GM23338 (cell line): Measurements from ENCODE around the gene ST8SIA4. TPM values are rescaled to one million over a fixed set of nuclear protein-coding genes. Genes with fewer than 3 reads are reported as not detected.
A peak's percentile ranks its signal among the peaks of the same experiment; 100 is the strongest.

Experiments used
- ATAC-seq: fragments of 200-7000 bp; cut with Tn5 transposase; 3 replicates; pipeline ENCODE4 v1.9.1; 2020
- DNase-seq: peaks from one replicate; pipeline ENCODE4 v3.0.0-alpha.2; 2015; ENCODE audit warnings: low spot score
- H2AFZ ChIP-seq: fragments of 200-600 bp; sonication (generic); 2 replicates; pipeline ENCODE4 v1.8.0; 2016; ENCODE audit warnings: antibody characterized with exemption, mild to moderate bottlenecking, moderate library complexity
- H3F3A ChIP-seq: fragments of 200-600 bp; sonication (generic); replicated peaks from 2 replicates; pipeline ENCODE4 v1.8.0; 2017; ENCODE audit warnings: antibody characterized with exemption, mixed run types, low read depth
- H3K27ac ChIP-seq: fragments of 200-600 bp; sonication (generic); 2 replicates; pipeline ENCODE4 v1.6.1; 2016; ENCODE audit warnings: low read depth
- H3K27me3 ChIP-seq: fragments of 200-600 bp; sonication (generic); 2 replicates; pipeline ENCODE4 v1.8.0; 2016; ENCODE audit warnings: mild to moderate bottlenecking, mixed run types, moderate library complexity; ENCODE audit not compliant: insufficient read depth
- H3K36me3 ChIP-seq: fragments of 200-600 bp; sonication (generic); 2 replicates; pipeline ENCODE4 v1.8.0; 2016; ENCODE audit warnings: mild to moderate bottlenecking; ENCODE audit not compliant: insufficient read depth
- H3K4me1 ChIP-seq: fragments of 200-600 bp; sonication (generic); 2 replicates; pipeline ENCODE4 v1.8.0; 2016; ENCODE audit warnings: mild to moderate bottlenecking, moderate library complexity; ENCODE audit not compliant: insufficient read depth
- H3K4me2 ChIP-seq: fragments of 200-600 bp; sonication (generic); 2 replicates; pipeline ENCODE4 v1.7.1; 2017; ENCODE audit warnings: mixed run types
- H3K4me3 ChIP-seq: fragments of 200-600 bp; sonication (generic); 2 replicates; pipeline ENCODE4 v1.6.1; 2016; ENCODE audit warnings: mixed run types
- H3K79me2 ChIP-seq: fragments of 200-600 bp; sonication (generic); replicated peaks from 2 replicates; pipeline ENCODE4 v1.8.0; 2017; ENCODE audit warnings: mild to moderate bottlenecking; ENCODE audit not compliant: insufficient read depth
- H3K9me2 ChIP-seq: fragments of 200-600 bp; sonication (generic); 2 replicates; pipeline ENCODE4 v1.8.0; 2017; ENCODE audit not compliant: insufficient read depth
- H4K20me1 ChIP-seq: fragments of 200-600 bp; sonication (generic); replicated peaks from 2 replicates; pipeline ENCODE4 v1.8.0; 2017; ENCODE audit warnings: mild to moderate bottlenecking; ENCODE audit not compliant: insufficient read depth
- H3K27ac Mint-ChIP-seq: 2 replicates; pipeline ENCODE4 v1.8.0; 2020; ENCODE audit warnings: inconsistent platforms, mild to moderate bottlenecking, moderate library complexity, mixed read lengths
- H3K27me3 Mint-ChIP-seq: 3 replicates; pipeline ENCODE4 v1.8.0; 2022; ENCODE audit warnings: low read depth, mild to moderate bottlenecking, moderate library complexity, mixed read lengths, inconsistent platforms; ENCODE audit not compliant: insufficient read depth, poor library complexity
- H3K36me3 Mint-ChIP-seq: 3 replicates; pipeline ENCODE4 v1.8.0; 2021; ENCODE audit warnings: low read depth, mild to moderate bottlenecking, inconsistent platforms, moderate library complexity, mixed read lengths
- H3K4me1 Mint-ChIP-seq: 3 replicates; pipeline ENCODE4 v1.8.0; 2020; ENCODE audit warnings: mild to moderate bottlenecking, inconsistent platforms, mixed read lengths
- H3K4me3 Mint-ChIP-seq: 3 replicates; pipeline ENCODE4 v1.8.0; 2021; ENCODE audit warnings: moderate library complexity, mild to moderate bottlenecking, inconsistent platforms, mixed read lengths
- H3K9me3 Mint-ChIP-seq: 3 replicates; pipeline ENCODE4 v1.8.0; 2020; ENCODE audit warnings: moderate library complexity, mild to moderate bottlenecking, inconsistent platforms, mixed read lengths
- CREB1 ChIP-seq: fragments of 250-450 bp; sonication (Bioruptor Pico); IDR thresholded peaks from 2 replicates; pipeline ENCODE4 v1.5.0; 2020; ENCODE audit warnings: low read depth, mild to moderate bottlenecking, moderate library complexity
- EZH2phosphoT487 ChIP-seq: fragments of 200-600 bp; sonication (generic); IDR thresholded peaks from one replicate; pipeline ENCODE4 v1.8.1; 2018; ENCODE audit warnings: antibody characterized with exemption; ENCODE audit not compliant: unreplicated experiment
- JUNB ChIP-seq: IDR thresholded peaks from one replicate; pipeline ENCODE4 v1.6.1; 2016; ENCODE audit warnings: antibody characterized with exemption; ENCODE audit not compliant: unreplicated experiment
- STAT1 ChIP-seq: IDR thresholded peaks from one replicate; pipeline ENCODE4 v1.6.1; 2016; ENCODE audit warnings: antibody characterized with exemption; ENCODE audit not compliant: unreplicated experiment
- ZNF114 ChIP-seq: fragments of 250-450 bp; sonication (Bioruptor Pico); IDR thresholded peaks from 2 replicates; pipeline ENCODE4 v1.5.0; 2020; ENCODE audit warnings: mild to moderate bottlenecking, moderate library complexity
- ZNF331 ChIP-seq: fragments of 250-450 bp; sonication (Bioruptor Pico); IDR thresholded peaks from 2 replicates; pipeline ENCODE4 v1.5.0; 2020; ENCODE audit warnings: low read depth, mild to moderate bottlenecking, moderate library complexity
- polyA plus RNA-seq: library from polyadenylated mRNA; unstranded; fragments of >200 nt; fragmentation: Nextera tagmentation; extraction: Ambion mirVana; gene quantifications from 2 replicates; pipeline ENCODE4 v1.2.1, GENCODE V29; 2016
- total RNA-seq: library from RNA; depleted of rRNA; stranded (reverse); fragments of >200 nt; shearing (Covaris generic); gene quantifications from 2 replicates; pipeline ENCODE4 v1.2.3, GENCODE V29; 2014
- TF ChIP-seq, protein P1 (sequence below): IDR thresholded peaks from one replicate; pipeline ENCODE4 v1.6.1; 2018; ENCODE audit warnings: antibody characterized with exemption; ENCODE audit not compliant: unreplicated experiment
- TF ChIP-seq, protein P2 (sequence below): IDR thresholded peaks from 2 replicates; pipeline ENCODE4 v1.6.1; 2016; ENCODE audit warnings: antibody characterized with exemption
- TF ChIP-seq, protein P3 (sequence below), 2 experiments: fragments of 200-600 bp in 1 of 2; sonication (generic) in 1 of 2; conservative IDR thresholded peaks; 2 replicates each; pipeline versions ENCODE4 v1.5.1 to v1.6.1; 2016 to 2017; ENCODE audit warnings: antibody characterized with exemption in 2 of 2, low read depth in 2 of 2, mild to moderate bottlenecking in 2 of 2, moderate library complexity in 1 of 2

The ST8SIA4 gene
- total and polyA plus RNA-seq, 2 experiments from 2014 or later: 0.11 to 0.28 TPM

DNA sequence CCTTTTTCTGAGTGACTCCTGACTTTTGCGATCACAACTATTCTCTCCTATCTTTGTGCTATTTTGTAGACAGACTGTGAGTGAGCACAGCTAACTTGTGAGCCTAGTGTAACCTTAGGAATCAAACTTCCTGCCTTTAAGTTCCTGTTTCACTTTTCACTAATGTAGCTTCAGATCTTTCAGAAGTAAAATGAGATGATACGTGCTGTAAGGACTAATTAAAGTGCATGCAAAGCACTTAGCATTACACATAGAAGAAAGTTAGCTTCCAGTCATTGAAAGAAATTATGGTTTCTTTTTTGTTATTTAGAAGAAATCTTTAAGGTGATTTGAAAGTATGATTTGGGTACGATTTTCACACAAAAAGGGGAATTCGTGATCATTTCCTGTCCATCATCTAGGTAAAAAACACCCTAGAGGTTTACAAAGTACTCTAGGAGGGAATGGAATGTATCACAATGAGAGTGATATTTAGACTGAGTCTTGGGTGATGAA, 122.7 kb downstream of the ST8SIA4 start:
- Mint-ChIP-seq H3K36me3 (peaks cover 16% of the 10 kb centered on the region), H3K27ac (no peak overlapping the region), H3K27me3 (peaks cover 2% of the 10 kb centered on the region), H3K4me1 (peaks cover 18% of the 10 kb centered on the region), H3K4me3 (no peak overlapping the region), H3K9me3 (peaks cover 15% of the 10 kb centered on the region; the same call in 2 of the 3 replicates)
- Histone ChIP-seq H3K36me3 (no peaks in the 10 kb centered on the region), H3K4me3 (no peak overlapping the region), H2AFZ (peak overlapping the region; percentile 58; the same call in 1 of the 2 replicates), H3K4me1 (peaks cover 6% of the 10 kb centered on the region; the same call in 1 of the 2 replicates), H3K4me2 (no peak overlapping the region), H3K27ac (no peak overlapping the region), H3K79me2 (no peaks in the 10 kb centered on the region), H3F3A (no peaks in the 10 kb centered on the region), H3K27me3 (no peaks in the 10 kb centered on the region), H4K20me1 (no peaks in the 10 kb centered on the region), H3K9me2 (no peaks in the 10 kb centered on the region)
- ATAC-seq (no peak), DNase-seq (no peak)
- TF ChIP-seq ZNF114 (CRISPR knock-in tag) (no peak), ZNF331 (CRISPR knock-in tag) (no peak), CREB1 (CRISPR knock-in tag) (no peak), EZH2phosphoT487 (no peak), STAT1 (no peak), JUNB (no peak)
- TF ChIP-seq, protein P1, sequence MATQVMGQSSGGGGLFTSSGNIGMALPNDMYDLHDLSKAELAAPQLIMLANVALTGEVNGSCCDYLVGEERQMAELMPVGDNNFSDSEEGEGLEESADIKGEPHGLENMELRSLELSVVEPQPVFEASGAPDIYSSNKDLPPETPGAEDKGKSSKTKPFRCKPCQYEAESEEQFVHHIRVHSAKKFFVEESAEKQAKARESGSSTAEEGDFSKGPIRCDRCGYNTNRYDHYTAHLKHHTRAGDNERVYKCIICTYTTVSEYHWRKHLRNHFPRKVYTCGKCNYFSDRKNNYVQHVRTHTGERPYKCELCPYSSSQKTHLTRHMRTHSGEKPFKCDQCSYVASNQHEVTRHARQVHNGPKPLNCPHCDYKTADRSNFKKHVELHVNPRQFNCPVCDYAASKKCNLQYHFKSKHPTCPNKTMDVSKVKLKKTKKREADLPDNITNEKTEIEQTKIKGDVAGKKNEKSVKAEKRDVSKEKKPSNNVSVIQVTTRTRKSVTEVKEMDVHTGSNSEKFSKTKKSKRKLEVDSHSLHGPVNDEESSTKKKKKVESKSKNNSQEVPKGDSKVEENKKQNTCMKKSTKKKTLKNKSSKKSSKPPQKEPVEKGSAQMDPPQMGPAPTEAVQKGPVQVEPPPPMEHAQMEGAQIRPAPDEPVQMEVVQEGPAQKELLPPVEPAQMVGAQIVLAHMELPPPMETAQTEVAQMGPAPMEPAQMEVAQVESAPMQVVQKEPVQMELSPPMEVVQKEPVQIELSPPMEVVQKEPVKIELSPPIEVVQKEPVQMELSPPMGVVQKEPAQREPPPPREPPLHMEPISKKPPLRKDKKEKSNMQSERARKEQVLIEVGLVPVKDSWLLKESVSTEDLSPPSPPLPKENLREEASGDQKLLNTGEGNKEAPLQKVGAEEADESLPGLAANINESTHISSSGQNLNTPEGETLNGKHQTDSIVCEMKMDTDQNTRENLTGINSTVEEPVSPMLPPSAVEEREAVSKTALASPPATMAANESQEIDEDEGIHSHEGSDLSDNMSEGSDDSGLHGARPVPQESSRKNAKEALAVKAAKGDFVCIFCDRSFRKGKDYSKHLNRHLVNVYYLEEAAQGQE: no peak
- TF ChIP-seq, protein P2, sequence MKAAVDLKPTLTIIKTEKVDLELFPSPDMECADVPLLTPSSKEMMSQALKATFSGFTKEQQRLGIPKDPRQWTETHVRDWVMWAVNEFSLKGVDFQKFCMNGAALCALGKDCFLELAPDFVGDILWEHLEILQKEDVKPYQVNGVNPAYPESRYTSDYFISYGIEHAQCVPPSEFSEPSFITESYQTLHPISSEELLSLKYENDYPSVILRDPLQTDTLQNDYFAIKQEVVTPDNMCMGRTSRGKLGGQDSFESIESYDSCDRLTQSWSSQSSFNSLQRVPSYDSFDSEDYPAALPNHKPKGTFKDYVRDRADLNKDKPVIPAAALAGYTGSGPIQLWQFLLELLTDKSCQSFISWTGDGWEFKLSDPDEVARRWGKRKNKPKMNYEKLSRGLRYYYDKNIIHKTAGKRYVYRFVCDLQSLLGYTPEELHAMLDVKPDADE: no peak
- TF ChIP-seq, protein P3, sequence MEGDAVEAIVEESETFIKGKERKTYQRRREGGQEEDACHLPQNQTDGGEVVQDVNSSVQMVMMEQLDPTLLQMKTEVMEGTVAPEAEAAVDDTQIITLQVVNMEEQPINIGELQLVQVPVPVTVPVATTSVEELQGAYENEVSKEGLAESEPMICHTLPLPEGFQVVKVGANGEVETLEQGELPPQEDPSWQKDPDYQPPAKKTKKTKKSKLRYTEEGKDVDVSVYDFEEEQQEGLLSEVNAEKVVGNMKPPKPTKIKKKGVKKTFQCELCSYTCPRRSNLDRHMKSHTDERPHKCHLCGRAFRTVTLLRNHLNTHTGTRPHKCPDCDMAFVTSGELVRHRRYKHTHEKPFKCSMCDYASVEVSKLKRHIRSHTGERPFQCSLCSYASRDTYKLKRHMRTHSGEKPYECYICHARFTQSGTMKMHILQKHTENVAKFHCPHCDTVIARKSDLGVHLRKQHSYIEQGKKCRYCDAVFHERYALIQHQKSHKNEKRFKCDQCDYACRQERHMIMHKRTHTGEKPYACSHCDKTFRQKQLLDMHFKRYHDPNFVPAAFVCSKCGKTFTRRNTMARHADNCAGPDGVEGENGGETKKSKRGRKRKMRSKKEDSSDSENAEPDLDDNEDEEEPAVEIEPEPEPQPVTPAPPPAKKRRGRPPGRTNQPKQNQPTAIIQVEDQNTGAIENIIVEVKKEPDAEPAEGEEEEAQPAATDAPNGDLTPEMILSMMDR (conservative IDR thresholded peaks at IDR 0.05; ENCODE audit: low read depth in 2 of 2): no peak
